Gastrocnemius medialis (tissue), 4 donors: ENCODE measurements around the gene ANKAR.

Experiments
- POLR2A ChIP-seq, 2 donors: fragments of 450-650 bp; IDR thresholded peaks; one replicate each; pipeline ENCODE4 v1.6.1; 2017; ENCODE audit warnings: antibody characterized with exemption in 2 of 2, mild to moderate bottlenecking in 2 of 2, moderate library complexity in 2 of 2
- TF ChIP-seq, protein P1 (sequence below), 5 experiments: fragments of 450-650 bp in 3 of 5; fragments of 200-600 bp in 2 of 5; sonication (generic) in 2 of 5; IDR thresholded peaks in 4 of 5; conservative IDR thresholded peaks in 1 of 5; 1 replicate in 4 of 5; 2 replicates in 1 of 5; pipeline ENCODE4 v1.5.1; 2016 to 2019; ENCODE audit warnings: antibody characterized with exemption in 5 of 5, mild to moderate bottlenecking in 3 of 5, moderate library complexity in 3 of 5

DNA sequence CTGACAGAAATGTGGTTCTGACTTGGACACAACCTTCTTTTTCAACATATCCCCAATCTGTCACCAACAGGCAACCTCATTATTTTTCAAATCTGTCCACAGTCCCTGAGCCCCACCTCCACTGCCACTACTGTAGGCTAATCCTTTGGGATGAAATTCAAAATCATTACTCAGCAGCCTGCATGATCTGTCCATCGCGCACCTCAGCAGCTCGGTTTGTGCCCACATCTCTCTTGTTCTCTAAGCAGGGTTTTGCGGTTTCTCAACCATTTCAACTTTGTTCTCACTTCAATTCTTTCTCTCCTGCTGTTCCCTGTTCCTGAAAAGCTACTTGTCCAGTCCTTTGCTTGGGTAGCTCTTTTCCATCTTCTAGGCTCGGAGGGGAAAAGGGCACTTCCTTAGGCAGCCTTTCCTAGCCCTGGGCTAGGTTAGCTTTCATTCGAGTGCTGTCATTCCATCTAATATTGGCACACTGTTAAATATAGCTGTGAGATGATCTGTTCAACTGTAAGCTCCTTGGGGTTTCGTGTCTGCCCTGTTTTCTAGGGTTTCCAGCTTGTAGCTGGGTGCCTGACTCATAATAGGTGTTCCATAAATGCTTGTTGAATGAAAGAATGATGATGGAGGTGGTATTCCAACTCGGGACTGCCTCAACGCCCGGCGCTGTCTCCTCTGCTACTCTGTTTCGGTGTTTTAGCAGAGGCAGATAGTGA lies 653 bp upstream of the ANKAR start:
- TF ChIP-seq, protein P1, sequence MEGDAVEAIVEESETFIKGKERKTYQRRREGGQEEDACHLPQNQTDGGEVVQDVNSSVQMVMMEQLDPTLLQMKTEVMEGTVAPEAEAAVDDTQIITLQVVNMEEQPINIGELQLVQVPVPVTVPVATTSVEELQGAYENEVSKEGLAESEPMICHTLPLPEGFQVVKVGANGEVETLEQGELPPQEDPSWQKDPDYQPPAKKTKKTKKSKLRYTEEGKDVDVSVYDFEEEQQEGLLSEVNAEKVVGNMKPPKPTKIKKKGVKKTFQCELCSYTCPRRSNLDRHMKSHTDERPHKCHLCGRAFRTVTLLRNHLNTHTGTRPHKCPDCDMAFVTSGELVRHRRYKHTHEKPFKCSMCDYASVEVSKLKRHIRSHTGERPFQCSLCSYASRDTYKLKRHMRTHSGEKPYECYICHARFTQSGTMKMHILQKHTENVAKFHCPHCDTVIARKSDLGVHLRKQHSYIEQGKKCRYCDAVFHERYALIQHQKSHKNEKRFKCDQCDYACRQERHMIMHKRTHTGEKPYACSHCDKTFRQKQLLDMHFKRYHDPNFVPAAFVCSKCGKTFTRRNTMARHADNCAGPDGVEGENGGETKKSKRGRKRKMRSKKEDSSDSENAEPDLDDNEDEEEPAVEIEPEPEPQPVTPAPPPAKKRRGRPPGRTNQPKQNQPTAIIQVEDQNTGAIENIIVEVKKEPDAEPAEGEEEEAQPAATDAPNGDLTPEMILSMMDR (IDR thresholded peaks at IDR 0.05 in 4 of 5, conservative IDR thresholded peaks at IDR 0.05 in 1 of 5), result no peak
- TF ChIP-seq POLR2A (IDR thresholded peaks at IDR 0.05), result no peak
